ENCODE results near the gene CTNND2.
"Not testable (repeated sequence)": the region's sequence is repeated elsewhere in the genome, so short reads cannot be mapped to it uniquely, and the experiment has no call there.

The CTNND2 gene

DNA sequence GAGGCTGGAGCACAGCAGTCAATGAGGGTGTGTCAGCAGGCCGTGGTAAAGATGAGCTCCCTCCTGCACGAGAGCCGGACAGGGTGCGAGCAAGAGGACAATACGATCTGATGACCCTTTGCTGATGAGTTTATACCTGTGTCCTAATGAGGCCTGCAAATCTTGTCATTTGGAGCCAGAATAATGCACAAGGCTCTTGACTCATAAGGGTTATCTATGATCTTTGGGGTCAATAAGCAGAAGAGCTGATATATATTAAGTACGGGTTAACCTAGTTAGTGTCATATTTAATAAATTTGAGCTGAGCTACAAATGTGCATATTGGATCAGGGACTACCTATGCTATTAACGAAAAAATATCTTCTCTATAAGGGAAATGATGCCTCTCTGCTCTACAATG lies 46.9 kb downstream of the CTNND2 start:
- DNase-seq (ENCODE audit: low spot score), result no peak

DNA sequence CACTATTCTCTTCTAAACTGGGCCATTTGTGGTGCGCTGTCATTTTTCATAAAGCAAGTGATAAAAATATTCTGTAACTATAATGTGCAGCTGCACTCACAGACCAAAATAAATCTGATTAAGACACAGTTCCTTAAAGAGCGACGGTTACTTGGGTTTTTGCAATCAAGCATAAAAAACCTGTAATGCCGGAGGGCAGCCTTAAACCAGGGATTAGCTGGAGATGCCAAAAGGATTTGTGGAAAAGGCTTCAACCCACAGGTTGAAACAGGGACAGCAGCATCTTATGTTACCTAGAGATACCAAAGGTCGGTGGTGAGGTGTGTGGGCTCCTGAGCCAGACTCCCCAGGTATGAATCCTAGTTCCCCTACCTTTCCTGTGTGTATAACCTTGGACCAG lies 49.3 kb downstream of the CTNND2 start:
- no peak for DNase-seq (ENCODE audit: low spot score)

DNA sequence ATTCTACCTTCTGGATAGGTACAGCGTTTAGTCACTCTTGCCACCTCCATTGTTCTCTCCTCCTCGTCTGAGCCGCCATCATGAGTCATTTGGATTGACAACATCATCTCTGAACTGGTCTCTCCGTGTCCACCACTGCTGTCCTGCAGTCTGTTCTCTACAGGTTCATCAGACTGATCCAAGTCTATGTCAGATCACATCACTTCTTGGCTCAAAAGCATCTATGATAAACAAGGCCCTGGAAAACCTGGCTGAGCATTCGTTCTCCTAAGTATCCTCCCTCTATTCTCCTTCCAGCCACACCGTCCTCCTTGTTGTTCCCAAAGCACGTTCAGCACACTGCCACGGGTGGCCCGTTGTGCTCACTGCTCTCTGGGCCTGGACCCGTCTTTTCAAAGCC lies 50.5 kb downstream of the CTNND2 start:
- DNase-seq (ENCODE audit: low spot score), result no peak

DNA sequence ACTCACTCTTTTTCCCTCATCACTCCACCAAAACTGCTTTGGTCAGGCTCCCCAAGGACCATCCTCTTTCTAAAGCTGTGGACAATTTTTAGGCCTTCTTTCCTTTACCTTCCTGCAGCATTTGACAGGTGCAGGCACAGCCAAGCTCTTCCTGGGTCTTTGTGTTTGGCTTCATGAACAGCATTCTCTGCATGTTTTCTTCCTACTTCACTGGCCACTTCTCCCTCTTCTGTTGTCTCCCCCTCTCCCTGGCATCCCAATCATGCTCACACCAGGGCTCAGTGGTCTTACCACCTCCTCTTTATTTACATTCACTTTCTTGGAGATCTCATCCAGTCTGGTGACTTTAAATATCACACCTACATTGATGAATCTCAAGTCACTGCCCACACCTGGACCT lies 51.1 kb downstream of the CTNND2 start:
- DNase-seq (ENCODE audit: low spot score), result no peak

- DNase-seq (ENCODE audit: low spot score), result no peak
Observed at GRCh38 chr5:11852717-11853087, 51.5 kb downstream of the CTNND2 start.

DNA sequence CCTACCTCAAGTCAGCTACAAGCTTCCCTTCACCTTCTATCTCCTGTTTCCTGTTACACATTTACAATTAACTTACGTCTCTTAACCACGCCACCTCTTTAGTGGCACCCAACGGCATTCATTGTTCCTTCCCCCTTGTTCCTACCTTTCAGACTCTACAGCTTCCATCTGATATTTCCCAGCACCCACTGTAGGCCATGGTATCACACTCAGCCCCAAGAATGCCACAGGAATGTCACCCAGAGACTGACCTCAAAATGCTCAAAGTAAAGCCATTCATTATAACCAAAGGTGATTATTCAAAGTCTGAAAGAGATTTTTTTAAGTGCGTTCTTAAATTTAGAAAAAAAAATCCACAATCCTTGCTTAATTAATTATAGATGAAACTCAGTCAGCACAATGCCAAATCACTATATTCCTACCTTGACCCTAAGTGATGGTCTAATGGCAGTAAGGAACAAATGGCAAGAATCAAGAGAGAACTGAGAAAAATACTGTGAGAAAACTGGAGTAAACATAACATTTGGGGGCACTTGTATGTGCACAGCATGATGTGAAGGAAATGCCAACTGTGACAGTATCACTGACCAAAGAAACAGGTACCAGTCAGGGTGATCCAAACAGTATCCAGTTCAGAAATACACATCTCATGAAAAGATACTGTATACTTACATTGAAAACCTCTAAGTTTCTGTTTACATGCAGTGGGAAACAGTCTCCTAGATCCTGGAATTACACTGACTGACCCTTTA lies 52.1 kb downstream of the CTNND2 start:
- no peak for DNase-seq (ENCODE audit: low spot score)

DNA sequence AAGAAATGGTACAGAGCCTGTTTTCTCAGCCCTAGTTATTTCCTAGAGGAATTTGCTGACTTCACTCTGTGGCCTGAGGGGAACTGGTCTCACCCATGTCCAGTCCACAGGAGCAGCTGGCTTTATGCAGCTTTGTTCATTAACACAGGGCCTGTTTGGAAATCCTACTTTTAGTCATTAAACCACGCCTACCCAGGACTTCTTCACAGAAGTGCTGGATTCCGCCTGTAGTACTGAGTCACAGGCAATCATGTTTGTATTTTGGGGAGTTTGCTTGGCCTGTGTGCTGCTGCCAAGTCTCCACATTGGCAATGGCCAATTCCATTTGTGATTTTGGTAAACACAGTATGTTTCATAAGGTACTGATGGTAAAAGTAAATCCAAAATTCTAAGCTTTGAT lies 52.8 kb downstream of the CTNND2 start:
- DNase-seq (ENCODE audit: low spot score), result no peak

- DNase-seq (ENCODE audit: low spot score), result not testable (repeated sequence)
Observed at GRCh38 chr5:11828566-11828965, 75.7 kb downstream of the CTNND2 start.

DNA sequence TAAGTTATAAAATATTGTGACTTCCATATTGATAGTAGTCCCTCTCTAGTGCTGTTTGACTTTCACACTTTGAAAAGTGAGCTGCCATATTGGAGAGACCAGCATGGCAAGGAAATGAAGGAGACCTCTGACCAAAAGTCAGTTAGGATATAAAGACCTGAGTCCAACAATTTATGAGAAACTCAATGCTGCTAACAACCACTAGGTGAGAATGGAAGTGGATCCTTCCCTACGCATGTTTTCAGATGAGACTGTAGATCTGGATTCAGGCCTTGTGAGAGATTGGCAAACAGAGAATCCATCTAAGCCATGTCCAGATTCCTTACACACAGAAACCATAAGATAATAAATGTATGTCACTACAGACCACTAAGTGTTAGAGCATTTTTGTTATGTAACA lies 81.6 kb downstream of the CTNND2 start:
- DNase-seq (ENCODE audit: low spot score), result no peak

DNA sequence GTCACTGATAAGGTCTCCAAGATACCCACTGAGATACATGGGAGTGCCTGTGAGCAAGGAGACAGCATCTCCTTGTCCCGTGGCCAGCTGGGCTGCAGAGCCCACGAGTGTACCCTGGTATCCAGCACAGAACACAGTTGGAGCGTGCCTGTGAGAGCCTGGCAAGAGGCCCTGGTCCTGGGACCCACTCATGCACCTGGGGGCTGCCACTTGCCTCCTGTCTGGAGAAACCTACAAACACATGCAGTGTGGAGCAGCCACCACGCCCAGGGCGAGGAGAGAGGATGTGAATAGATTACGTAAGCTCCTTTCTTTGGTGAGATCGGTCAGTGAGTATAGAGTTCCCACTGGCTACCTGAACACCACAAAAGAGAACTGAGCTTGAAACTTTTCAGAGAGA lies 88.3 kb downstream of the CTNND2 start:
- DNase-seq (ENCODE audit: low spot score), result no peak

- DNase-seq (ENCODE audit: low spot score), result no peak
Observed at GRCh38 chr5:11815481-11815880, 88.8 kb downstream of the CTNND2 start.

DNA sequence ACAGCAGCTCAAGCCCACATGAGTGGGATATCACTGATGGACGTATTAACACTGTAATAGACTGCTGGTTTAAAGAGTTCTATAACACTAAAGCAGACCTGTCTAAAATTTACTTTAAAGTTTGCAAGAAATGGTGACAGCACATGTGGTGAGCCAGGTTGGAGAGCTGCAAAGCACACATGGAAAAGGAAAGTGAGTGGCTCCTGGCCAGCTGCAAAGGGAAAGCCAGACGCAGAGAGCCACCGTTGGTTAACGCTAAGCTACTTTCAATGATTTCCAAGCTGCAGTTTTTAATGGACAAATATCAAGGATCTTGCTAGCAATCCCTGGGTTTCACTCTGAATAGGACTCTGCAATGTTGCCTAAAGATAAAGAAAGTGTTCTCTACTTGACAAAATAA lies 89.9 kb downstream of the CTNND2 start:
- no peak for DNase-seq (ENCODE audit: low spot score)

- DNase-seq (ENCODE audit: low spot score), result no peak
Observed at GRCh38 chr5:11809407-11809806, 94.8 kb downstream of the CTNND2 start.

DNA sequence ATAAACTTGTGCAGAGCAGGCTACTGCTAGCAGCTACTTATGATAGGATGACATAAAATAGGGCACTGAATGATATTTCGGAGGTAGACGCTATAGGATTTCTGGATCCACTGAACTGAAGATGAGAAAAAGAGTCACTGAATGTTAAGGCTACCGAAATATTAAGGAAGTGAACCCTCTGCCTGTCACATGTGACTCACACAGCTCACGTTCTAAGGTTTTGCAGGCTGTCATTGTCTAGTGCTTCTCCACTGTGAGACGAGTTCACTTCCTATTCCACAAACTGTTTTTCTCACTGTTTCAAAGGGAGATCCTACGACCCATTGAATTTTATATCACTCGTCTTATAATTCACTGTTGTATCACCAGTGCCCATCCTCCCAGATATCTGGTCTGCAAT lies 100.8 kb downstream of the CTNND2 start:
- no peak for DNase-seq (ENCODE audit: low spot score)

DNA sequence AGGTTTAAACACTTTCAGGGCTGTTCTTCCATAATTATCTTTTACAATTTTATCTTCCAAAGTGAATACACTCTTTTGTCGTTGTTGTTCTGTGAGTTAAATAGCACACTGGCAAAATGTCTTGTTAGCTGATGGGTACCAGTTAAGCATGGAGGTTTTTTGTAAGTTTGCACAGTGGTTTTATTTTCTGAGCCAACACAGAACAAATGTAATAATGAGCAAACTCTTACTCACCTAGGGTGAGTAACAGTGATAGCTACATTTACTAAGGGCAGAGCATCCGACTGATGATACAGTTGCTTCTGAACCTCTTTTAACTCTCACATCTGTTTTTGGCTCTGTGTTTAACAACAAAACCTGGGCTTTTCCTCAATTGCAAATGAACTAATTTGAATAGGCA lies 103.2 kb downstream of the CTNND2 start:
- DNase-seq (ENCODE audit: low spot score), result no peak

DNA sequence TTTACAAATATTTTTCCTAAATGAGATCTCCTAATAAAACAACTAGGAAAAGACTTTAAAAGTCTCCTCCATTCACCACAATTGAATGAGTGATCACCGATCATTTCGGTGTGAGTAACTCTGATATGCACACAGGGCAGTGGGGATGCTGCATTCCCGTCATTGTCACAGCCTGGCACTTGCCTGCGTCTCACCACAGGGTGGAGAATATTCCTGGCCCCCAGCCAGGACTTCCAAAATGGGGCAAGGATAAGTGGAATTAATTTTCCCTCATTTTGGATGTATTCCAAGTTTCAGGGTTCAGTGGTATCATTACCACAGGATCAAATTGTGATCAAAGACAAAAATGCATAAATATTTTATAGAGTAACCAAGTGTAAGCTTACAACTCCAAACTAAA lies 107.1 kb downstream of the CTNND2 start:
- DNase-seq (ENCODE audit: low spot score), result no peak

- no peak for DNase-seq (ENCODE audit: low spot score)
Observed at GRCh38 chr5:11793396-11793795, 110.8 kb downstream of the CTNND2 start.

DNA sequence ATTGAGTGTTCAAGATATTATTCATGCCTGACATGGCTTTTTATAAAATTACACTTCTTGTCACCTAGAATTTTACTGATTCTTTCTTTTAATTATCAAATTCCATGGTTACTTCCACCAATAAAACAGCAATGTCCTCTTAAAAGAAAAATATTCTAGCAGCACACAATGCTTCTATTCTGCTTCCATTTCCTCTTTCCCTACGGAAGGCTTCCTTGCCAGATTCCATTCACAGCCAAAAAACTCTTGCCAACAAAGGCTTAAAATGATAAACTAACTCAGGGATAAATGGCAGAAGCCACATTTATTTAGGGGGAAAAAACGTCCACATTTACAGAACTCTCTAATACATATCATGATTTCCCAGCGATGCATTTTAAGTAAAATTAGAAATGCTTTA lies 111.6 kb downstream of the CTNND2 start:
- no peak for DNase-seq (ENCODE audit: low spot score)

DNA sequence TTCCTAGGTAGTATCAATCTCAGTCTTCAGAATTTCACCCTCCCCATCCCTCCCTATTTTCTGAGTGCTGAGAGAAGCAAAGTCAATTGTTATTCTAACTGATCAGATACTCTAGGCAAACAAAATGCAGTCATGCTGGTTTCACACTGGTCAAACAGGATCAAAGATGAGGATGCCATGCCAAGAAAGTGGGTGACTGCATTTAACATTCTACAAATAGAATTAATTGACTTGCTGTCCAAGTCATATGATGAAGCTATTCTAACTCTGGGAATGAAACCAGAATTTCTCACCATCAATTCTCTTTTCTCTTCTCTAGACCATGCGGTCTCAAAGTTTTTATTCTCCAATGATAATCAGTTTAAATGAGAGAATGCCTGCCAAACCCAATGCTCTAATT lies 112.5 kb downstream of the CTNND2 start:
- DNase-seq (ENCODE audit: low spot score), result no peak

GRCh38 chr5:11790201-11790600 lies 114.0 kb downstream of the CTNND2 start:
- DNase-seq (ENCODE audit: low spot score), result no peak

GRCh38 chr5:11785771-11786352 lies 118.4 kb downstream of the CTNND2 start:
- DNase-seq (ENCODE audit: low spot score), result no peak

GRCh38 chr5:11780641-11781345 lies 123.5 kb downstream of the CTNND2 start:
- DNase-seq (ENCODE audit: low spot score), result no peak

DNA sequence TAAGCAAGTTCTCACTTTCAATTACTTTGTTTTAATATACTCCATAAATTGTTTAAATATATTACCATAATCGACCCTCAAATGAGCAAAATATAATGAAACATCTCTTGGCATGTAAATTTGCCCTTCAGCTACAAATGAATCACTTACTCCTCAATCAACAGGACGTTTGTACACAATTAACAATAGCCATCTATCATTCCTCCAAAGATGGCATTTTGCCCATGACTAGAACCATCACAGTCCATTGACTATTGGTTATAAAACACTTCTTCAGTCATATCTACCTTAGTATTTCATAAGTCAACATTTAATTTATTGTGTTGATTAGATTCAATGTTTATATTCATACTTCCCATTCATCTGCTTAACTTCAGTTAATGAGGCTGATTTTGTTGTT lies 127.2 kb downstream of the CTNND2 start:
- no peak for DNase-seq (ENCODE audit: low spot score)

DNA sequence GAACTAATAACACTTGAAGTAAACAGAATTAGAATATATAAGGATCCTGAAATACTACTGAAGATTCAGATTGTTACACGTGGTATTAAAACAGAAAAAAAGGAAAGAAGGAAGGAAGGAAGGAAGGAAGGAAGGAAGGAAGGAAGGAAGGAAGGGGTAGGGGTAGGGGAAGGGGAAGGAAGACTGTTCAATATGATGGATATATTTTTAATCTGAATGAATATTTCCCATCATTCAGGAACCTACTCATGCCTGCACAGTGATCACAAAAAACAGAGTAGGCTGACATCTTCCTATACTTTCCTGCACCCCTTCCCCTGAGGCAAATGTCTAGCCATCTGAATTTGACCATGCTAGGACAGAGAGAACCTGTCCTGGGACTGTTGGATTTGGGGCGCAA lies 133.9 kb downstream of the CTNND2 start:
- no peak for DNase-seq (ENCODE audit: low spot score)

Measured in hepatic stellate cell (primary cell).